NOMO-1 (cell line): ENCODE data around the gene DOCK3.
"Not testable (repeated sequence)": the region's sequence is repeated elsewhere in the genome, so short reads cannot be mapped to it uniquely, and the experiment has no call there.

Experiments
- DNase-seq, 2 experiments: peaks; one replicate each; lab custom pipeline; 2025; ENCODE audit not compliant: unreplicated experiment in 2 of 2; lab: John Stamatoyannopoulos, UW

Gene DOCK3

GRCh38 chr3:50673931-50674330 lies 796 bp upstream of the DOCK3 start:
- peak in 1 of 2 experiments; percentile 31 for DNase-seq

- DNase-seq, result no peak
Measured at GRCh38 chr3:50675179-50676030, 678 bp downstream of the DOCK3 start.

DNA sequence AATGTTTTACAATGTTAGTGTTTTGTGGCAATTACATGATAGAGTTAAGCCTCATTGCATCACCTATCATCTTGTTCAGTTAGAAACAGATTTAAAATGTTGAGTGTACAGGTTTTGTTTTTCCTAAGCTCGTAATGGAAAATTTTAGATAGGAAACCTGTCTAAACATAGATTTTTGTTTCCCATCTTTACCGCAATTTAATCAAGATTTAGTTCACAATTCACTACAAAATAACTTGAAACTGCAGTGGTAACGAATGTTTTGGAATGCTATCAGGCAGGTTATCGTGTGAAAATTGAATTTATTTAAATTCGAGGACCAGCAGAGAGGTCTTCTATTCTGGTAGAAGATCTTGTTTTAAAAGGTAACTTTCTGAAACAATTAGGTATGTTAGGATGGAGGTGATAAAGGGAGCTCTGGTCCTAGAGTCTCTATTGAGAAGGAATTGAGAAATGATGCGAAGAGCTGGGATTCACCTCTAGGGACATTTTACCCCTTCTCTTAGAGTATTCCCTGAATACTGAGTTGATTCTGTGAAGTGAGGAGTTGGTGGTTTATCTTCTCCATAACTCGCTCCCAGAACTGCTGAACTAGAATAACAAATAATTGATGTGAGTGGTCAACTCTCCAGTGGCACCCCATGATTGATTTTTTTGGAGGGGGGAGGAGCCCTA lies 1.4 kb downstream of the DOCK3 start:
- DNase-seq, result no peak

- DNase-seq, result no peak
Measured at GRCh38 chr3:50687127-50687751, 12.5 kb downstream of the DOCK3 start.

DNA sequence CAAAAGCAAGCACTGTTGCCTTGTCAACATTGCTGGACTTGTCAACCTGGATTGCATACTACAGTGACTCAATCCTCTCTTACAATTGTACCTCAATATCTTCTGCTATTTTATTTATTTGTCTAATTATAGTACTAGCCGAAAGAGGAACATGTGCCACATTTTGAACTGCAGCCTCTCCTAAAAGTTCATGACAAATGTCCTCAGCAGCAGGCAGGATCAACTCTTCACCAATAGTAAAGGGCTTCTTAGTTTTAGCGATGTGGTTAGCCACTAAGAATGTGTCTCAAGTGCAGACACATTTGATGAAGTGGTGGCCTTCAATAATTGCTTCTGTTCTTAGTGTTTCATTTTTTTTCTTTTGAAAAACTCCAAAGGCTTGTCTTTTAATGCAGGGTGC lies 13.2 kb downstream of the DOCK3 start:
- no peak for DNase-seq

GRCh38 chr3:50688602-50689001 lies 13.9 kb downstream of the DOCK3 start:
- DNase-seq, result not testable (repeated sequence)

DNA sequence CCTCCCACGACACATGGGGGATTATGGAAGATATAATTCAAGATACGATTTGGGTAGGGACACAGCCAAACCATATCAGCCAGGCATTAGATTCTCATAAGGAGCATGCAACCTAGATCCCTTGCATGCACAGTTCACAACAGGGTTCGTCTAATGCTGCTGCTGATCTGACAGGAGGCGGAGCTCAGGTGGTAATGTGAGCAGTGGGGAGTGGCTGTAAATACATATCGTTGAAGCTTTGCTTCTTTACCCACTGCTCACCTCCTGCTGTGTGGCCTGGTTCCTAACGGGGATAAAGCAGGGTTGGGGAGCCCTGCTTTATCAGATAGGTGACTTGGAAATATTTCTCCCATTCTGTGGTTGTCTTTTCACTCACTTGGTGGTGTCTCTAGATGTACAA lies 14.8 kb downstream of the DOCK3 start:
- DNase-seq, result no peak

- no peak for DNase-seq
Measured at GRCh38 chr3:50695031-50695430, 20.3 kb downstream of the DOCK3 start.

DNA sequence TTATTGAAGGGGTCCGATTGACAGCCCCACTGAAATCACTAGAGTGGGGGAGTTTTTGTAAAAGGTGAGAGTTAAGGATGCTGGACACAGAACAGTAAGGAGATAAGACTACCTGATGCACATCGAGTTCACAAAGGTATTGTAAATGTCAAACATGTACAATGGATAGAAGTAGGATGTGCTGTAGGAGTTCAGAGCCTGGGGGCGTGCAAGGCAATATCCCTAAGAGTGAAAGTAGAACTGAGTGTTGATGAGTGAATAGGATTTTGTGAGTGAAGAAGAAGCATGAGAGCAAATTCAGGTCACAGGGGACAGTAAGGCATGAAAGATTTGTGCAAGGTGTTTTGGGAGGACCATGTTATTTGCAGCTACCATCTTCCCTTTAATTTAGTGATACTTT lies 21.5 kb downstream of the DOCK3 start:
- DNase-seq, result no peak

- DNase-seq, result no peak
Measured at GRCh38 chr3:50698269-50698668, 23.5 kb downstream of the DOCK3 start.

DNA sequence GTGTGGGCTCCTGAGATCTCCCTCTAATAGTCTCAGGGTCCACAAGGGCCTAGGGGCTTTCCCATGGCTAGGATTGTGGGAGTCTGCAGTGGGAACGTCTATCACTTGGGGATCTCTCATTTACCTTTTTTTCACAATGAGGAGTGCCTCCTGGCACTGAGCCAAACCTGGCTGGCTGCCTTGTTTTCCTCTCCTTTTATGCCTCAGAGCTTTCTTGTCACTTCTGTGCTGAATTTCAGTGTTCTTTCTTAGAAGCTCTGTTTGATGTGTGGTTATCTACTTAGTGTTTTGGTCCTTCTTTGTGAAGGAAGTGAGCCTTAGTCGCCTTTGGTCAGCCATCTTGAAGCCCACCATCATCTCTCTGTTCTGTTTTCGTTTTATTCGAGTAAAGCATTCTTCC lies 33.9 kb downstream of the DOCK3 start:
- DNase-seq, result no peak

DNA sequence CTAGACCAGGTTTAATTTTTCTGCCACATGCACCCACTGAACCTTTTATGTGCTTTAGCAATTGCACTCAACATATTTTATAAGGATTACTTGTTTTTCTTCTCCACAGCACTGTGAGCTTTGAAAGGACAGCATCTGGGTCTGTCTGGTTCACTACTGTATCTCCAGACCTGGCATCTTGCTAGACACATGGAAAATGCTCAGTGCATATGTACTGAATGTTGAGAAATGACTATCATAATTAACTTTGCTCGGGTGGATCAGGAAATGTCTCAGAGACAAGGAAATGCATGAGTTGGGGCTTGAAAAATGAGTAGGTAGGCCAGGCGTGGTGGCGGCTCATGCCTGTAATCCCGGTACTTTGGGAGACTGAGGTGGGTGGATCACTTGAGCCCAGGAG lies 40.2 kb downstream of the DOCK3 start:
- no peak for DNase-seq

GRCh38 chr3:50724831-50725230 lies 50.1 kb downstream of the DOCK3 start:
- DNase-seq, result no peak

DNA sequence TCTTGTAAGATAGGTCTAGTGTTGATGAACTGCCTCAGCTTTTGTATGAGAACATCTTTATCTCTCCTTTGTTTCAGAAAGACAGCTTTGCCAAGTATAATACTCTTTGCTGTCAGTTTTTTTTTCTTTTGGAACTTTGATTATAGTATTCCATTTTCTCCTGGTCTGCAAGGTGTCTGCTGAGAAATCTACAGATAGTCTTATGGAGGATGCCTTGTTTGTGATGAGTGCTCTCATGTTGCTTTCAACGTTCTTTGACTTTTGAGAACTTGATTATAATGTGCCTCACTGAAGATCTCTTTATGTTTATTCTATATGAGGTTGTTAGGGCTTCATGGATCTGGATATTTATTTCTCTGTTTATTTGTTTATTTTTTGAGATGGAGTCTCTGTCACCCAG lies 60.3 kb downstream of the DOCK3 start:
- DNase-seq, result no peak

DNA sequence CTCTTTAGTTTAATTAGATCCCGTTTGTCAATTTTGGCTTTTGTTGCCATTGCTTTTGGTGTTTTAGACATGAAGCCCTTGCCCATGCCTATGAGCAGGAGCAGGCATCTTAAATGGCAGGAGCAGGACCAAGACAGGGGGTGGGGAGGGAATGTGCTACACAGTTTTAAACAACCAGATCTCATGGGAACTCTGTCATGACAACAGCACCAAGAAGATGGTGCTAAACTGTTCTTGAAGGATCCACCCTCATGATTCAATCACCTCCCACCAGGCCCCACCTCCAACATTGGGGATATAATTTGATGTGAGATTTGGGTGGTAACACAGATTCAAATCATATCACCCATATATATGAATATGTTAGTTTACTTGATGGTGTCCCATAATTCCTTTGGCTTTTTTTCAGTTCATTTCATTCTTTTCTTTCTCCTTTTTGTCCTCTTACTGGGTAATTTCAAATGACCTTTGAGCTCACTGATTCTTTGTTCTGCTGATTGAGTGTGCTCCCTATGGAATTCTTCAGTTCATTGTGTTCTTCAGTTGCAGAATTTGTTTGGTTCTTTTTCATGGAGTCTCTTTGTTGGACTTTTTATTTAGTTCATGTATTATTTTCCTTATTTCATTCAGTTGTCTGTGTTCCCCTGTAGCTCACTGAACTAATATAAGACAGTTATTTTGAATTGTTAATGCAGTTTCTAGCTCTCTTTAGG lies 62.6 kb downstream of the DOCK3 start:
- no peak for DNase-seq

DNA sequence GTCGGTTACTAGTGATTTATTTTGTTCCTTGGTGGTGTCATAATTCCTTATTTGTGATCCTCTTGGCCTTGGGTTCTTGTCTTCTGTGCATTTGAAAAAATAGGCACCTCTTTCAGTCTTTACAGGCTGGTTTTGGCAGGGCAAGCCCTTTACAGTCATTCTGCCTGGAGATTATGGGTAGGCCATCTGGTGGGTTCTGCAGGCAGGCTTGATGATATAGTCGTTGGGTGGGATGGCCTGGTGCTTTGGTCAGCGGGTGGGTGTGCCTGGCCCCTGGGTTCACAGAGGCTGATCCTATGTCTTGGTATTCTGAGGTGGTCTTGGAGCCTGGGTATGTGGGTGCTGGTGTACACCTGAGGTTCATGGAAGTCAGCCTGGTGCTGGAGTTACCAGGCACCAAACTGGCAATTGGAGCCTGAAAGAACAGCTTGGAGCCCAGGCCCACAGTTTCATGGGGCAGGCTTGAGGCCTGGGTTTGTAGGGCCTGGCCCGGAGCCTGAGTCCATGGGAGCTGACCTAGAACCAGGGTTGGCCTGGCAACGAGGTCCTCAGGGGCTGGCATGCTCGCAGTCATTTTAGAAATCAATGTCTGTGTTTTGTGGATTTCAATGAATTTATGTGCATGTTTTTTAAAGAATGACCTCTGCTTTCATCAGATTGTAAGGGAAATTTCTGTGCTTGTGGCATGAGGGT lies 63.3 kb downstream of the DOCK3 start:
- no peak for DNase-seq

DNA sequence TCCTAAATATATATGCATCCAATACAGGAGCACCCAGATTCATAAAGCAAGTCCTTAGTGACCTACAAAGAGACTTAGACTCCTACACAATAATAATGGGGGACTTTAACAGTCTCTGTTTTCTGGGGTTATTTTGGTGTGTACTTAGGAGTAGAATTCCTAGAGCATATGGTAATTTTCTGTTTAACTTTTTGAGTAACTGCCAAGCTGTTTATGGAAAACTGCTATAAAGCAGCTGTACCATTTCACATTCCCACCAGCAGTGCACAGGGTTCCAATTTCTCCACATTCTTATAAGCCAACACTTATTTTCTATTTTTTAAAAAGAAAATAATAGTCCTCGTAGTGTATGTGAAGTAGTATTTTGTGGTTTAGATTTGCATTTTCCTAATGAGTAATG lies 68.9 kb downstream of the DOCK3 start:
- DNase-seq, result no peak

GRCh38 chr3:50749822-50750221 lies 75.1 kb downstream of the DOCK3 start:
- no peak for DNase-seq

- no peak for DNase-seq
Measured at GRCh38 chr3:50759015-50759414, 84.3 kb downstream of the DOCK3 start.

GRCh38 chr3:50777680-50778079 lies 103.0 kb downstream of the DOCK3 start:
- no peak for DNase-seq

DNA sequence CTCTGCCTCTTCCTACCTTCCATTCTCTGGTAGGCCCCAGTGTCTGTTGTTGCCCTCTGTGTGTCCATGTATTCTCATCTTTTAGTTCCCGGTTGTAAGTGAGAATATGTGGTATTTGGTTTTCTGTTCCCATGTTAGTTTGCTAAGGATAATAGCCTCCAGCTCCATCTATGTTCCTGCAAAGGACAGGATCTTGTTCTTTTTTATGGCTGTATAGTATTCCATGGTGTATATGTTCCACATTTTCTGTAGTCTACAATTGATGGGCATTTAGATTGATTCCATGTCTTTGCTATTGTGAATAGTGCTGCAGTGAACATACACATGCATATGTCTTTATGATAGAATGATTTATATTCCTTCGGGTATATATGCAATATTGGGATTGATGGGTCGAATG lies 107.0 kb downstream of the DOCK3 start:
- not testable (repeated sequence) for DNase-seq
